Renal cortex interstitium (tissue), 11 donors: ENCODE data around the gene PCDHGA6. TPM values are rescaled to one million over a fixed set of nuclear protein-coding genes. Genes with fewer than 3 reads are reported as not detected.
"Not testable (repeated sequence)": the region's sequence is repeated elsewhere in the genome, so short reads cannot be mapped to it uniquely, and the experiment has no call there.

ENCODE experiments used
- DNase-seq, 11 donors: peaks; one replicate each; pipeline ENCODE4 v3.0.0-alpha.2; 2013; ENCODE audit warnings: low read depth in 9 of 11, low spot score in 4 of 11; ENCODE audit errors: extremely low read depth in 1 of 11
- polyA plus RNA-seq, 3 donors: library from polyadenylated mRNA; unstranded; fragments of 120-200 nt; gene quantifications; one replicate each; pipeline ENCODE4 v1.2.1, GENCODE V29; 2013; ENCODE audit not compliant: insufficient read length in 3 of 3

The PCDHGA6 gene
- polyA plus RNA-seq, 3 donors, result 6.5 to 8.0 (median 7.2) TPM

DNA sequence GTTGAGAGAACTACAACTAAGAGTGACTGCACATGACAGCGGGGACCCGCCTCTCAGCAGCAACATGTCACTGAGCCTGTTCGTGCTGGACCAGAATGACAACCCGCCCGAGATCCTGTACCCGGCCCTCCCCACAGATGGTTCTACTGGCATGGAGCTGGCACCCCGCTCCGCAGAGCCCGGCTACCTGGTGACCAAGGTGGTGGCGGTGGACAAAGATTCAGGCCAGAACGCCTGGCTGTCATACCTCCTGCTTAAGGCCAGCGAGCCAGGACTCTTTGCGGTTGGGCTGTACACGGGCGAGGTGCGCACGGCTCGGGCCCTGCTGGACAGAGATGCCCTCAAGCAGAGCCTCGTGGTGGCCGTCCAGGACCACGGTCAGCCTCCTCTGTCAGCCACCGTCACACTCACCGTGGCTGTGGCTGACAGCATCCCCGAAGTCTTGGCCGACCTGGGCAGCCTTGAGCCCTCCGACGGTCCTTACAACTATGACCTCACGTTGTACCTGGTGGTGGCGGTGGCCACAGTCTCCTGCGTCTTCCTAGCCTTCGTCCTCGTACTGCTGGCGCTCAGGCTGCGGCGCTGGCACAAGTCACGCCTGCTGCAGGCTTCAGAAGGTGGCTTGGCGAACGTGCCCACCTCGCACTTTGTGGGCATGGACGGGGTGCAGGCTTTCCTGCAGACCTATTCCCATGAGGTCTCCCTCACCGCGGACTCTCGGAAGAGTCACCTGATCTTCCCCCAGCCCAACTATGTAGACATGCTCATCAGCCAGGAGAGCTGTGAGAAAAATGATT, 11.0 kb downstream of the PCDHGA6 start:
- no peak for DNase-seq

DNA sequence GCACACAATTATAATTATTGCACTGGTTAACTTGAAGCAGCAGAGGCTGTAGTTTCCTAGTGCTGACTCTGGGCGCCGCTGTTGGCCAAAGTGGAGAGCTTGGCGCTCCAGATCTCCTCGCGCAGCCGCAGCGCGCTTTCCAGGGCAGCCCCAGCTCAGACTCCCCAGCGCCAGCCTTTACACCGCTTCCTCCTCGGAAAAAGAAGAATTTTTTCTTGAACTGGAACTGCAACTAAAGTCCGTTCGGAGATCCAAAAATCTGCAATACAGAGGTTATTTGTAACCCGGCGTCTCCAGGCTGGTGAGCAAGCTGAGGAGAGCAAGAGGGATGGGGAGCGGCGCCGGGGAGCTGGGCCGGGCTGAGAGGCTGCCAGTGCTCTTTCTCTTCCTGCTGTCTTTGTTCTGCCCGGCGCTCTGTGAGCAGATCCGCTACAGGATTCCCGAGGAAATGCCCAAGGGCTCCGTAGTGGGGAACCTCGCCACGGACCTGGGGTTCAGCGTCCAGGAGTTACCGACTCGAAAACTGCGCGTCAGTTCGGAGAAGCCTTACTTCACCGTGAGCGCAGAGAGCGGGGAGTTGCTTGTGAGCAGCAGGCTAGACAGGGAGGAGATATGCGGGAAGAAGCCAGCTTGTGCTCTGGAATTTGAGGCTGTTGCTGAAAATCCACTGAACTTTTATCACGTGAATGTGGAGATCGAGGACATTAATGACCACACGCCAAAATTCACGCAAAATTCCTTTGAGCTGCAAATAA, 14.0 kb downstream of the PCDHGA6 start, which contains the start of gene PCDHGB4:
Gene PCDHGB4, plus strand, starts transcription at position 142 of the 755 bp plus-strand sequence. Its CDS starts 187 bp downstream, at position 329.
- DNase-seq, result not testable (repeated sequence)

DNA sequence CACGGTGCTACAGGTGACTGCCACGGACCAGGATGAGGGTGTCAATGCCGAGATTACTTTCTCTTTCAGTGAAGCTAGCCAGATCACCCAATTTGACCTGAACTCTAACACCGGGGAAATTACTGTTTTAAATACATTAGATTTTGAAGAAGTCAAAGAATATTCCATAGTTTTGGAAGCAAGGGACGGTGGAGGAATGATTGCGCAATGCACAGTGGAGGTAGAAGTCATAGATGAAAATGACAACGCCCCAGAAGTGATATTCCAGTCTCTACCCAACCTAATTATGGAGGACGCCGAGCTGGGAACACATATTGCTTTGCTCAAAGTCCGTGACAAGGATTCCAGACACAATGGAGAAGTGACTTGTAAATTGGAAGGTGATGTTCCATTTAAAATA, 15.0 kb downstream of the PCDHGA6 start:
- DNase-seq, result no peak

DNA sequence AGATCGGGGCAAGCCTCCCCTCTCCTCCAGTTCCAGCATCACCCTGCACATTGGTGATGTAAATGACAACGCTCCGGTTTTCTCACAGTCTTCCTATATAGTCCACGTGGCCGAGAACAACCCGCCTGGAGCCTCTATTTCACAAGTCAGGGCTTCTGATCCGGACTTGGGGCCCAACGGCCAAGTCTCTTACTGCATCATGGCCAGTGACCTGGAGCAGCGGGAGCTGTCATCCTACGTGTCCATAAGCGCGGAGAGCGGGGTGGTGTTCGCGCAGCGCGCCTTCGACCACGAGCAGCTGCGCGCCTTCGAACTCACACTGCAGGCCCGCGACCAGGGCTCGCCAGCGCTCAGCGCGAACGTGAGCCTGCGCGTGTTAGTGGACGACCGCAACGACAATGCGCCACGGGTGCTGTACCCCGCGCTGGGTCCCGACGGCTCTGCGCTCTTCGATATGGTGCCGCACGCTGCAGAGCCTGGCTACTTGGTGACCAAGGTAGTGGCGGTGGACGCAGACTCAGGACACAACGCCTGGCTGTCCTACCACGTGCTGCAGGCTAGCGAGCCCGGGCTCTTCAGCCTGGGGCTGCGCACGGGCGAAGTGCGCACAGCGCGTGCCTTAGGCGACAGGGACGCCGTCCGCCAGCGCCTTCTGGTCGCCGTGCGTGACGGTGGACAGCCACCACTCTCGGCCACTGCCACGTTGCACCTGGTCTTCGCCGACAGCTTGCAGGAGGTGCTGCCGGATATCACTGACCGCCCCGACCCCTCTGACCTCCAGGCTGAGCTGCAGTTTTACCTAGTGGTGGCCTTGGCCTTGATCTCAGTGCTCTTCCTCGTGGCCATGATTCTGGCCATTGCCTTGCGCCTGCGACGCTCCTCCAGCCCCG, 15.7 kb downstream of the PCDHGA6 start:
- DNase-seq, result no peak

DNA sequence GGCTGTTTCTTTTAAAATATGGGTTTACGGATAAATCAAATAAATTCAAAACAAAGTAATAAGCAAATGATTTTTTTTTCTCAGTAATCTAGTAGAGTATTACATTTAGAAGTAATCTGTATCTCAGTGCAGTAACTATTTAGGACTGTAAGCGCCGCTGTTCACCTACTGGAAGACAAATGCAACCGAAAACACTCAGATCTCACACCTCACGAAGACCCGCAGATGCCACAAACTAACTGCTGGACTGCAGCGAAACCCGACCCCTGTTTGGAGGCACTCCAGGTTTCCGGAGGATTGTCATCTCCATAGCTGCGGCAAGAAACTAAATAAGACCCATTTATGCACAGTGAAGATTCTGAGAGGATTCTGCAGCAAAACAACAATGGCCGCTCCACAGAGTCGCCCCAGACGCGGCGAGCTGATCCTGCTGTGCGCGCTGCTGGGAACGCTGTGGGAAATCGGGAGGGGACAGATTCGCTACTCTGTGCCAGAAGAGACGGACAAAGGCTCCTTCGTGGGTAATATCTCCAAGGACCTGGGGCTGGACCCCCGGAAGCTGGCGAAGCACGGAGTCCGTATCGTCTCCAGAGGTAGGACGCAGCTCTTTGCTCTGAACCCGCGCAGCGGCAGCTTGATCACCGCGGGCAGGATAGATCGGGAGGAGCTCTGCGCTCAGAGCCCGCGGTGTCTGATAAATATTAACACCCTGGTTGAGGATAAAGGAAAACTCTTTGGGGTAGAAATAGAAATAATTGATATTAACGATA, 18.9 kb downstream of the PCDHGA6 start, which contains the start of gene PCDHGA8:
Gene PCDHGA8, plus strand, starts transcription at position 205 of the 770 bp plus-strand sequence. Its CDS starts 181 bp downstream, at position 386.
- no peak for DNase-seq

DNA sequence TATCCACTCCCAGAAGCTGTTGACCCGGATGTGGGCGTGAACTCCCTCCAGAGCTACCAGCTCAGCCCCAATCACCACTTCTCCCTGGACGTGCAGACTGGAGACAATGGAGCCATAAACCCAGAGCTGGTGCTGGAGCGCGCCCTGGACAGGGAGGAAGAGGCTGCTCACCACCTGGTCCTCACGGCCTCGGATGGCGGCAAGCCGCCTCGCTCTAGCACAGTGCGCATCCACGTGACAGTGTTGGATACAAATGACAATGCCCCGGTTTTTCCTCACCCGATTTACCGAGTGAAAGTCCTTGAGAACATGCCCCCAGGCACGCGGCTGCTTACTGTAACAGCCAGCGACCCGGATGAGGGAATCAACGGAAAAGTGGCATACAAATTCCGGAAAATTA, 19.6 kb downstream of the PCDHGA6 start:
- DNase-seq, result no peak

DNA sequence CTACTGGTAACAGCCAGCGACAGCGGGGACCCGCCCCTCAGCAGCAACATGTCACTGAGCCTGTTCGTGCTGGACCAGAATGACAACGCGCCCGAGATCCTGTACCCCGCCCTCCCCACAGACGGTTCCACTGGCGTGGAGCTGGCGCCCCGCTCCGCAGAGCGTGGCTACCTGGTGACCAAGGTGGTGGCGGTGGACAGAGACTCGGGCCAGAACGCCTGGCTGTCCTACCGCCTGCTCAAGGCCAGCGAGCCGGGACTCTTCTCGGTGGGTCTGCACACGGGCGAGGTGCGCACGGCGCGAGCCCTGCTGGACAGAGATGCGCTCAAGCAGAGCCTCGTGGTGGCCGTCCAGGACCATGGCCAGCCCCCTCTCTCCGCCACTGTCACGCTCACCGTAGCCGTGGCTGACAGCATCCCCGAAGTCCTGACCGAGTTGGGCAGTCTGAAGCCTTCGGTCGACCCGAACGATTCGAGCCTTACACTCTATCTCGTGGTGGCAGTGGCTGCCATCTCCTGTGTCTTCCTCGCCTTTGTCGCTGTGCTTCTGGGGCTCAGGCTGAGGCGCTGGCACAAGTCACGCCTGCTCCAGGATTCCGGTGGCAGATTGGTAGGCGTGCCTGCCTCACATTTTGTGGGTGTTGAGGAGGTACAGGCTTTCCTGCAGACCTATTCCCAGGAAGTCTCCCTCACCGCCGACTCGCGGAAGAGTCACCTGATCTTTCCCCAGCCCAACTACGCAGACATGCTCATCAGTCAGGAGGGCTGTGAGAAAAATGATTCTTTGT, 20.9 kb downstream of the PCDHGA6 start:
- not testable (repeated sequence) for DNase-seq

DNA sequence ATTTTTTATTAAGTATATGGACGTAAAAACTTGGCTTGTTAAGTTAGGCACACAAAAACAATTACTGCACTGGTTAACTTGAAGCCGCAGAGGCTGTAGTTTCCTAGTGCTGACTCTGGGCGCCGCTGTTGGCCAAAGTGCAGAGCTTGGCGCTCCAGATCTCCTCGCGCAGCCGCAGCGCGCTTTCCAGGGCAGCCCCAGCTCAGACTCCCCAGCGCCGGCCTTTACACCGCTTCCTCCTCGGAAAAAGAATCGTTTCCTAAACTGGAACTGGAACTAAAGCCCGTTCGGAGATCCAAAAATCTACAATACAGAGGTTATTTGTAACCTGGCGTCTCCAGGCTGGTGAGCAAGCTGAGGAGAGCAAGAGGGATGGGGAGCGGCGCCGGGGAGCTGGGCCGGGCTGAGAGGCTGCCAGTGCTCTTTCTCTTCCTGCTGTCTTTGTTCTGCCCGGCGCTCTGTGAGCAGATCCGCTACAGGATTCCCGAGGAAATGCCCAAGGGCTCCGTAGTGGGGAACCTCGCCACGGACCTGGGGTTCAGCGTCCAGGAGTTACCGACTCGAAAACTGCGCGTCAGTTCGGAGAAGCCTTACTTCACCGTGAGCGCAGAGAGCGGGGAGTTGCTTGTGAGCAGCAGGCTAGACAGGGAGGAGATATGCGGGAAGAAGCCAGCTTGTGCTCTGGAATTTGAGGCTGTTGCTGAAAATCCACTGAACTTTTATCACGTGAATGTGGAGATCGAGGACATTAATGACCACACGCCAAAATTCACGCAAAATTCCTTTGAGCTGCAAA, 24.3 kb downstream of the PCDHGA6 start, which contains the start of gene PCDHGB5:
Gene PCDHGB5, plus strand, starts transcription at position 192 of the 796 bp plus-strand sequence. Its CDS starts 181 bp downstream, at position 373.
- not testable (repeated sequence) for DNase-seq

DNA sequence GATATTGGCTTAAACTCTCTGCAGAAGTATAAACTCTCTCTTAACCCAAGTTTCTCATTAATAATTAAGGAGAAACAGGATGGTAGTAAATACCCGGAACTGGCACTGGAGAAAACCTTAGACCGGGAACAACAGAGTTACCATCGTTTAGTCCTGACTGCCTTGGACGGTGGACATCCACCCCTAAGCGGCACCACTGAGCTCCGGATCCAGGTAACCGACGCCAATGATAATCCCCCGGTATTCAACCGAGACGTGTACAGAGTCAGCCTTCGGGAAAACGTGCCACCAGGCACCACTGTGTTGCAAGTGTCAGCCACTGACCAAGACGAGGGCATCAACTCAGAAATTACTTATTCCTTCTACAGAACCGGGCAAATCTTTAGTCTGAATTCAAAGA, 24.9 kb downstream of the PCDHGA6 start:
- DNase-seq, result no peak

DNA sequence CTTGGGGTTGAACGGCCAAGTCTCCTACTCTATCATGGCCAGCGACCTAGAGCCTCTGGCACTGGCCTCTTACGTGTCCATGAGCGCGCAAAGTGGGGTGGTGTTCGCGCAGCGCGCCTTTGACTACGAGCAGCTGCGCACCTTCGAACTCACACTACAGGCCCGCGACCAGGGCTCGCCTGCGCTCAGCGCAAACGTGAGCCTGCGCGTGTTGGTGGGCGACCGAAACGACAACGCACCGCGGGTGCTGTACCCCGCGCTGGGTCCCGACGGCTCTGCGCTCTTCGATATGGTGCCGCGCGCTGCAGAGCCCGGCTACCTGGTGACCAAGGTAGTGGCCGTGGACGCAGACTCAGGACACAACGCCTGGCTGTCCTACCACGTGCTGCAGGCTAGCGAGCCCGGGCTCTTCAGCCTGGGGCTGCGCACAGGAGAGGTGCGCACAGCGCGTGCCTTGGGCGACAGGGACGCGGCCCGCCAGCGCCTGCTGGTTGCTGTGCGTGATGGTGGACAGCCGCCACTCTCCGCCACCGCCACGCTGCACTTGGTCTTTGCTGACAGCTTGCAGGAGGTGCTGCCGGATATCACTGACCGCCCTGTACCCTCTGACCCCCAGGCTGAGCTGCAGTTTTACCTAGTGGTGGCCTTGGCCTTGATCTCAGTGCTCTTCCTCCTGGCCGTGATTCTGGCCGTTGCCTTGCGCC, 26.0 kb downstream of the PCDHGA6 start:
- no peak for DNase-seq

DNA sequence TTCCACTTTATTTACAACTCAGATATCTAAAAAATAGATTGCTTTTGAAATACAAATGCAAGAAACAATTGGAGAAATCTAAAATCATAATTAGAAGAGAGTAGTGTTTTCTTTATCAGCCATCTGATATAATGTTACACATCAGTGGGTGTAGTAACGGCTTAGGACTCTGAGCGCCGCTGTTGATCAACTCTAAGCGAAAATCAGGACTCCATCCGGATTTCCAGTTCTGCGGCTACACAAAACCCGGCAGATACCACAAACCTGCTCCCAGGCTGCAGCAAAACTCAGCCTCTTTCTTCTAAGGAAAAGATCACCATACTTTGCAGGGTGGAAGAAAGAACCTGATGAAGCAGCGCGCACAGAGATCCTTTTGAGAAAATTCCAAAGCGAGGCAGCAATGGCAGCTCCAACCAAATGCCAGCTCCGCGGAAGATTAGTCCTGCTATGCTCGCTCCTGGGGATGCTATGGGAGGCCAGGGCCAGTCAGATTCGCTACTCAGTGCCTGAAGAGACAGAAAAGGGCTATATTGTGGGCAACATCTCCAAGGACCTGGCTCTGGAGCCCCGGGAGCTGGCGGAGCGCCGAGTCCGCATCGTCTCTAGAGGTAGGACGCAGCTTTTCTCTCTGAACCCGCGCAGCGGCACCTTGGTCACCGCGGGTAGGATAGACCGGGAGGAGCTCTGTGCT, 29.0 kb downstream of the PCDHGA6 start, which contains the start of gene PCDHGA9:
Gene PCDHGA9, plus strand, starts transcription at position 226 of the 691 bp plus-strand sequence. Its CDS starts 175 bp downstream, at position 401.
- DNase-seq, result no peak

DNA sequence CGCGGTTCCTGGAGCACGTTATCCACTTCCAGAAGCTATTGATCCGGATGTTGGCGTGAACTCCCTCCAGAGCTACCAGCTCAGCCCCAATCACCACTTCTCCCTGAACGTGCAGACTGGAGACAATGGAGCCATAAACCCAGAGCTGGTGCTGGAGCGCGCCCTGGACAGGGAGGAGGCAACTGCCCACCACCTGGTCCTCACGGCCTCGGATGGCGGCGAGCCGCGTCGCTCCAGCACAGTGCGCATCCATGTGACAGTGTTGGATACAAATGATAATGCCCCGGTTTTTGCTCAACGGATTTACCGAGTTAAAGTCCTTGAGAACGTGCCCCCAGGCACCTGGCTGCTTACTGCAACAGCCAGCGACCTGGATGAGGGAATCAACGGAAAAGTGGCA, 29.7 kb downstream of the PCDHGA6 start:
- no peak for DNase-seq

DNA sequence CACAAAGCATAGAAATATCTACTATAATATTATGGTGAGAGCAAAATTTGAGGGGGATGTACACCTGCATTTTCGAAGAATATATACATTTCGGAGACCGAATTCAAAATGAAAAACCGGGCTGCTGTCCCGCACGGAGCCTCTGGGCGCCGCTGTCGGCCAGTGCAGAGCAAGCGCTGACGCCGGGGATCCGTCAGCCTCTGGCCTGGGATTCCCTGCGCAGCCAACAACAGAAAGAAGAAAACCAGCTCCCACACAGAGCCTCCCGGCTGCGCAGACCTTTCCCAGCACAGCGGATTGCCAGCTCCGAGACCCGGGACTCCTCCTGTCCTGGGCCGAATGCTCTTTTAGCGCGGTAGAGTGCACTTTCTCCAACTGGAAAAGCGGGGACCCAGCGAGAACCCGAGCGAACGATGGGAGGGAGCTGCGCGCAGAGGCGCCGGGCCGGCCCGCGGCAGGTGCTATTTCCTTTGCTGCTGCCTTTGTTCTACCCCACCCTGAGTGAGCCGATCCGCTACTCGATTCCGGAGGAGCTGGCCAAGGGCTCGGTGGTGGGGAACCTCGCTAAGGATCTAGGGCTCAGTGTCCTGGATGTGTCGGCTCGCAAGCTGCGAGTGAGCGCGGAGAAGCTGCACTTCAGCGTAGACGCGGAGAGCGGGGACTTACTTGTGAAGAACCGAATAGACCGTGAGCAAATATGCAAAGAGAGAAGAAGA, 34.3 kb downstream of the PCDHGA6 start, which contains the start of gene PCDHGB6:
Gene PCDHGB6, plus strand, starts transcription at position 232 of the 716 bp plus-strand sequence. Its CDS starts 182 bp downstream, at position 414.
- DNase-seq, result not testable (repeated sequence)

DNA sequence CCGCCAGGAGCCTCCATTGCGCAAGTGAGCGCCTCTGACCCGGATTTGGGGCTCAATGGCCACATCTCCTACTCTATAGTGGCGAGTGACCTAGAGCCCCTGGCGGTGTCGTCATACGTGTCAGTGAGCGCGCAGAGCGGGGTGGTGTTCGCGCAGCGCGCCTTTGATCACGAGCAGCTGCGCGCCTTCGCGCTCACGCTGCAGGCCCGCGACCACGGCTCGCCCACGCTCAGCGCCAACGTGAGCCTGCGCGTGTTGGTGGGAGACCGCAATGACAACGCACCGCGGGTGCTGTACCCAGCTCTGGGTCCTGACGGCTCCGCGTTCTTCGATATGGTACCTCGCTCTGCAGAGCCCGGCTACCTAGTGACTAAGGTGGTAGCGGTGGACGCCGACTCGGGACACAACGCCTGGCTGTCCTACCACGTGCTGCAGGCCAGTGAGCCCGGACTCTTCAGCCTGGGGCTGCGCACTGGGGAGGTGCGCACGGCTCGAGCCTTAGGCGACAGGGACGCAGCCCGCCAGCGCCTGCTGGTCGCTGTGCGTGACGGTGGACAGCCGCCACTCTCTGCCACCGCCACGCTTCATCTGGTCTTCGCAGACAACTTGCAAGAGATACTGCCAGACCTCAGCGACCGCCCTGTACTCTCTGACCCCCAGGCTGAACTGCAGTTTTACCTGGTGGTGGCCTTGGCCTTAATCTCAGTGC, 36.1 kb downstream of the PCDHGA6 start:
- no peak for DNase-seq
